ENCODE data around the gene ZCCHC4.
A peak's percentile ranks its signal among the peaks of the same experiment; 100 is the strongest.

Gene ZCCHC4, protein sequence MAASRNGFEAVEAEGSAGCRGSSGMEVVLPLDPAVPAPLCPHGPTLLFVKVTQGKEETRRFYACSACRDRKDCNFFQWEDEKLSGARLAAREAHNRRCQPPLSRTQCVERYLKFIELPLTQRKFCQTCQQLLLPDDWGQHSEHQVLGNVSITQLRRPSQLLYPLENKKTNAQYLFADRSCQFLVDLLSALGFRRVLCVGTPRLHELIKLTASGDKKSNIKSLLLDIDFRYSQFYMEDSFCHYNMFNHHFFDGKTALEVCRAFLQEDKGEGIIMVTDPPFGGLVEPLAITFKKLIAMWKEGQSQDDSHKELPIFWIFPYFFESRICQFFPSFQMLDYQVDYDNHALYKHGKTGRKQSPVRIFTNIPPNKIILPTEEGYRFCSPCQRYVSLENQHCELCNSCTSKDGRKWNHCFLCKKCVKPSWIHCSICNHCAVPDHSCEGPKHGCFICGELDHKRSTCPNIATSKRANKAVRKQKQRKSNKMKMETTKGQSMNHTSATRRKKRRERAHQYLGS

DNA sequence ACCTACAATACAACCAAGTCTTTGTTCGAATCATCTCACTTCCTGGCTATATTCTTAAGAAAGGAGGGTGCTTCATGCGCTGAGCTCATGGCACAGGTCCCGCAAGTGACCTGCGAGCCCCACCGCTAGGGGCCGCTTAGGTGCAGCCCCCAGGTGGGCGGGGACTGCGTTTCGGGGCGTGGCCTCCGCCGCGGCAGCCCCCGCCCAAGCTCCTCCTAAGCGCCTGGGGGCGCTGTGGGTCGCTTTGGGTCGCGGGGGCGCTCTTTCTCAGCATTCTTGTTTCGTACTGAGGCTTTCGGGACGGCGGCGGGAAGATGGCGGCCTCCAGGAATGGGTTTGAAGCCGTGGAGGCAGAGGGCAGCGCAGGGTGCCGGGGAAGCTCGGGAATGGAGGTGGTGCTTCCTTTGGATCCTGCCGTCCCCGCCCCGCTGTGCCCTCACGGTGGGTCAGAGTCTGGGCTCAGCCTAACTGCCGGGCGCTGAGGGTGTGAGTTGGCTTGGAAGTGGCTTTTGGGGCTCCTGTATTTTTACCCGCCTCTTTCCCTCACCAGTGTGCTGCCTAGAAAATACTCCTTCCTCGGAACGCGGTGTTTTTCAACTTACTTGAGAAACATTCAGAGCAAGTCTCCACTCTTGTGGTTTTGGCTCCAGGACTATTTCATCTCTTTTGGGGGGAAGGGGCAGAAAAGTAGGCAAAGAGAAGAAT is at the start of gene ZCCHC4:
Gene ZCCHC4, plus strand, starts transcription at position 279 of the 705 bp plus-strand sequence. Its CDS starts 36 bp downstream, at position 315.
- peak; percentile 79 to 80 for DNase-seq (ENCODE audit: low read depth in 2 of 2)

DNA sequence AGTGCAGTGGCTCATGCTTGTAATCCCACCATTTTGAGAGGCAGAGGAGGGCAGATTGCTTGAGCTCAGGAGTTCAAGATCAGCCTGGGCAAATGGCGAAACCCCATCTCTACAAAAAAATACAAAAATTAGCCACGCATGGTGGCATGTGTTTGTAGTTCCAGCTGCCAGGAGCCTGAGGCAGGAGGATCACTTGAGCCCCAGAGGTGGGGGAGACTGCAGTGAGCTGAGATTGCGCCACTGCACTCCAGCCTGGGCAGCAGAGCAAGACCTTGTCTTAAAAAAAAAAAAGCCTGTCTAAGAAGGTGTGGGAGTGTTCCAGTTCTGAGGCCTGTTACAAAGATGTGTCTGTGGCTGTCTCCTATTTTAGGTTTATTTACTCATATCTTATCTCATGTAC is 40.7 kb upstream of the ZCCHC4 start:
- DNase-seq (ENCODE audit: low read depth in 2 of 2), result no peak

DNA sequence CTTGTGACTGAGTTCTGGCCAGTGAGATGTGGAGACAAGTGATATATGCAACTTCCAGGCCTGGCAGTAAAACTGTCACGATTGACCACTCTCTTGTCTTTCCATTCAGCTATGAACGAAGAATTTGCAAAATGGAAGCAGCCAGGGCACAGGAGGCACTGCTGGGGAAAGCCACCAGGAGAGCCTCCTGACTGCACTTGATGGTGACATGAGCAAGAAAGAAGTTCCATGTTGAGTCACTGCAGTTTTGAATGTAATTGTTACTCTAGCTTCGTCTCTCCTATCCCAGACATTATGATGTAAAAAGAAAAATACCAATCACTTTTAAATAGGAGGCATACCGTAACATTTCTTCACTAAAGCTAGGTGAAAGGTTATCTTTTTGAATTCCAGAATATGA is 32.4 kb upstream of the ZCCHC4 start:
- DNase-seq (ENCODE audit: low read depth in 2 of 2), result no peak

DNA sequence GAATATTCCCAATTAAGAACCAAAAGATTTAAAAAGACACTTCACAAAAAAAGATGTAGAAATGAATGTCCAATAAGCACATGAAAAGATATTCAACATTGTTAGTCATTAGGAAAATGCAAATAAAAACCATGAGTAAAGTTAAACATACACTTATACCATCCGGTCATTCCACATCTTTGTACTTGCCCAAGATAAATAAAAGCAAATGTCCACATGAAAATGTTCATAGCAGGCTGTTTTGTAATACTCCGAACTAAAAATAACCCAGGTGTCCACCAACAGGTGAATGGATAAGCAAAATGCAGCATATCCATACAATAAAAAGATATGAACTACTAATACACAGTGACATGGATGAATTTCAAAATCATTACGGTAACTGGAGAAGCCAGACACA is 28.6 kb upstream of the ZCCHC4 start:
- no peak for DNase-seq (ENCODE audit: low read depth in 2 of 2)

DNA sequence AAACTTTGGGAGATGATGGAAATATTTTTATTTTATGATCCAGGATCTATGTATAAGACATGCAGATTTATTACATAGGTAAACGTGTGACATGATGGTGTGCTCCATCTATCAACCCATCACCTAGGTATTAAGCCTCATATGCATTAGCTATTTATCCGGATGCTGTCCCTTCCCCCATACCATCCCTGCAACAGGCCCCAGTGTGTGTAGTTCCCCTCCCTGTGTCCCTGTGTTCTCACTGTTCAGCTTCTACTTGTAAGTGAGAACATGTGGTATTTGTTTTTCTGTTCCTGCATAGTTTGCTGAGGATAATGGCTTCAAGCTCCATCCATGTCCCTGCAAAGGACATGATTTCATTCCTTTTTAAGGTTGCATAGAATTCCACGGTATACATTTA is 28.1 kb upstream of the ZCCHC4 start:
- no peak for DNase-seq (ENCODE audit: low read depth in 2 of 2)

DNA sequence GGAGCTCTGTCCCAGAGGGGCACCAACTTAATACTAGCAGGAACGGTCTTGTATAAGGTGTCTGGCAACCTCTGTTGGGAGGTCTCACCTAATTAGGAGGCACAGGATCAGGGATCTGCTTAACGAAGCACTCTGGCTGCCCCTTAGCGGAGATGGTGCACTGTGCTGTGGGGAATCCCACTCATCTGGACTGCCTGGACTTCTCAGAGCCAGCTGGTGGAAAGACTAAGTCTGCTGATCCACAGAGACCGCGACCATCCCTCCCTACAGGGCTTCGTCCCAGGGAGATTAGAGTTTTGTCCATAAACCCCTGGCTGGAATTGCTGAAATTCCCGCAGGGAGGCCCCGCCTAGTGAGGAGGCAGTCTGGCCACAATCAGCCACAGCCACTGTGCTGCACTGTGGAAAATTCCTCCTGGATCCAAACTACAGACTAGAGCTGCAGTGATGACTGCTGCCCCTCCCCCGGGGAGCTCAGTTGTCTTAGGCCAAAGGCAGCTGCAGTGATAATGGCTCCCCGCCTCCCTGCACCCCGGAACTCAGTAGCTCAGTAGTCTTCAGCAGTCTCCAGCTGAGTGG is 22.0 kb upstream of the ZCCHC4 start:
- DNase-seq (ENCODE audit: low read depth in 2 of 2), result no peak

DNA sequence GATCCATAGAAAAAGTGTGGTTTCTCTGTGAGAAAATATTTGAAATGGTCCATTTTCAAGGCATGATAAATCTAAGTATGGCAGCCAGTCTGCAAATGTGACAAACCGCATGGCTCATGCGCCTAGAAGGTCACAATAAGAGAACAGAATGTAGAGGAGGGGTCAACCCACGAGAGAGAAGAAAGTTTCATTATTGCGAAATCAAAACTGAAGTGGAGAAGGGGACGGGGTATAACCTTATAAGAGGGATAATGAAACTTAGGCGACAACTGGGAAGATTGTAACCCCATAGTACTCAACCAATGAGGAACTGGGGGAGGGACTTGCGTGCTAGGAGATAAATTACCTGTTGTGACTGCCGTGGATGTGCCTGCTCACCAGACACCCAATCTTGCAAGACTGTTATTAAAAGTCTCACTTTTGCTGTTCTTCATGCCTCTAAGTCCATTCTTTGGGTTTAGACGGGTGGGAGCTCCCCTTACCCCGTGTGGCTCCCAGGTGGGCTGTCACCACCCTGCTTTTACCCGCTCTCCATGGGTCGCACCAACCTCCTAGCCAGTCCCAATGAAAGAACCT is 21.3 kb upstream of the ZCCHC4 start:
- DNase-seq (ENCODE audit: low read depth in 2 of 2), result no peak

DNA sequence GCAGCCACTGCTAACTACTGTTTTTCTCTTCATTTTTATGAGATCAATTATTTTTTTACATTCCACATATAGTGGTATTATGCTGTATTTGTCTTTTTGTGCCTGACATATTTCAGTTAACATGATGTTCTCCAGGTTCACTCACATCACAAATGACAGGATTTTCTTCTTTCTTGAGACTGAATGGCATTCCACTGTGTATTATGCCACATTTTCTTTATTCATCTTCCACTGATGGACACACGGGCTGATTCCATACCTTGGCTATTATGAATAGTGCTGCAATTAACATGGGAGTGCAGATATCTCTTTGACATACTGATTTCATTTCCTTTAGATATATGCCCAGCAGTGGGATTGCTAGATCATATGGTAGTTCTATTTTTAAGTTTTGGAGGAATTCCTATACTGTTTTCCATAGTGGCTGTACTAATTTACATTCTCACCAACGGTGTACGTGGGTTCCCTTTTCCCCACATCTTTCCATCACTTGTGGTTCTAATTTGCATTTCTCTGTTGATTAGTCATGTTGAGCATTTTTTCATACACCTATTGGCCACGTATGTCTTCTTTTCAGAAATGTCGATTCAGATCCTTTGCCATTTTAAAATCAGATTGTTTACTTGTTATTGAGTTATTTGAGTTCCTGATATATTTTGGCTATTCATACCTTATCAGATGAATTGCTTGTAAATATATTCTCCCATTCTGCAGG is 14.9 kb upstream of the ZCCHC4 start:
- no peak for DNase-seq (ENCODE audit: low read depth in 2 of 2)

DNA sequence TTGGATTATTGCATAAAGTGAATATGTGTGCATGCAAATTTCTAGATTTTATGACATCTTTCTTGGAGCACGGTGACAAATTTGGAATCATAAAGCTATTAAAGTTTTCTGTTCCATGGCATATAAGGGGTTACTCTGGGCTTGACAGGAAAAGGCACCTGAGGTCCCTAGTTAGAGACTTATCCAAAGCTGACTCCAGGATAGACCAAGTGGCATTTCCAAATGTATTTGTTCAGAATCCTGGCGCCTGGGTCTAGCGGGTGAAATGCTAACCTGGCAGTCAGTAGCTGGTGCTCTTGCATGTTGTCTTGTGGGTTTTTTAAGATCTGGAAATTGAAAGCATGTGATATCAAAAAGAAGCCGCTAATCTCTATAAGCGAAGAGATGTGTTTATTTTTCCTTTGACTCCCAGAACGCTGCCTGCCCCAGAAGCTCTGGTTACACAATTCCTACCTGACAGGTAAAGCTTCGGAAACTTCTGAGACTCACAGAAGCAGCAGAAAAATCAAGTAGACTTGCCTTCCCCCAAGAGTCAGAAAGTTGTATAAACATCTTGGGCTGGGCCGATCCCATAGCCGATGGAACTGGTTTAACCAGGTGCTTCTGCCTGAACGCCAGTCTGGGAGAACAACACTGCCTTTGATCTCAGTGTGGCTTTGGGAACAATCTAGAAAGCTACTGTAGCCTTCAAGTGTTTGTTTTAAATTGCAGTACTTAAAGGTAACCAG is 12.9 kb upstream of the ZCCHC4 start:
- no peak for DNase-seq (ENCODE audit: low read depth in 2 of 2)

DNA sequence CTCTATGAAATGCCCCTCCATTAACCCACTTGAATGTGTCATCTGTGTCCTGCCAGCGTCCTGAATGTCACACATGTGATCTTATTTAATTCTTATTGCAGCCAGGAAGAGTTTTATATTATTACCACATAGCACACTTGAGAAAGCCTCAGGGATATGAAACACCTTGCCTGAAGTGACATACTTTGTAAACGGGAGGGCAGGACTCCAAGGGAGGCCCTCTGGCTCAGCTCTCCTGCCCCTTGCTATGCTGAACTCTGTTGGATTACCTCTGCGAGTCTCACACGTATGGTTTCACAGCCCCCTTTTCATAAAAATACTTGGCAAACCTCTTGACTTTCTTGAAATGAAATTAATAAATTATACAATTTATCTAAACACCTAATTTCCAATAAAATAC is 11.1 kb upstream of the ZCCHC4 start:
- no peak for DNase-seq (ENCODE audit: low read depth in 2 of 2)

DNA sequence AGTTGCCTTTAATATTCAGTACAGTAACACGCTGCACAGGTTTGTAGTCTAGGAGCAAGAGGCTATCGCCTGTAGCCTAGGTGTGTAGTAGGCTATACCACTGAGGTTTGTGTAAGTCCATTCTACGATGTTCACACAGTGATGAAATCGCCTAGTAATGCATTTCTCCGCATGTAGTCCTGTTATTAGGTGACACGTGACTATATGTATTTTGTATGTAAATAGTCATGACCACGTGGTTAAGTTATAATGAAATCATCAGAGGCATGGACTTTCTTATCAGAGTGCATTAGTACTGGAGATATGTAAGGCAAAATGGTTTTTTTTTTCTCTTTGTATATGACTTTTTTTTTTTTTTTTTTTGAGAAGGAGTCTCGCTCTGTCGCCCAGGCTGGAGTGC is 9.9 kb upstream of the ZCCHC4 start:
- DNase-seq (ENCODE audit: low read depth in 2 of 2), result no peak

DNA sequence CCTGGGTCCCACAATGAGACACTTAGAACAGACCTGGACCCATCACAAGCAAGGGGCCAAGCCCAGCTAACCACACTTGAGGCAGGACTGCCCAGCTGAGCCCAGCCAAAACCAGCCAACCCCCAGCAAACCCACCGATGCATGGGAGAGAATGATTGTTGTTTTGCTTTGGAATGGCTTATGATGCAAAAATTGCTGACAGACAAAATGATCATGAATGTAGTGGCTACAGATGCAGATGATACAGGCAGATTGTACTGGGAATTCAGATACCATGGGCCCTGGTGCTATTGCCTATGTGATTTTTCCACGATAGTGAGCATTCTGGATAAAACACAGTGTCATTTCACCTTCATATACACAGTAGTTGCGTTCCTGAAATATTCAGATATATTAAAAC is 9.0 kb upstream of the ZCCHC4 start:
- no peak for DNase-seq (ENCODE audit: low read depth in 2 of 2)

DNA sequence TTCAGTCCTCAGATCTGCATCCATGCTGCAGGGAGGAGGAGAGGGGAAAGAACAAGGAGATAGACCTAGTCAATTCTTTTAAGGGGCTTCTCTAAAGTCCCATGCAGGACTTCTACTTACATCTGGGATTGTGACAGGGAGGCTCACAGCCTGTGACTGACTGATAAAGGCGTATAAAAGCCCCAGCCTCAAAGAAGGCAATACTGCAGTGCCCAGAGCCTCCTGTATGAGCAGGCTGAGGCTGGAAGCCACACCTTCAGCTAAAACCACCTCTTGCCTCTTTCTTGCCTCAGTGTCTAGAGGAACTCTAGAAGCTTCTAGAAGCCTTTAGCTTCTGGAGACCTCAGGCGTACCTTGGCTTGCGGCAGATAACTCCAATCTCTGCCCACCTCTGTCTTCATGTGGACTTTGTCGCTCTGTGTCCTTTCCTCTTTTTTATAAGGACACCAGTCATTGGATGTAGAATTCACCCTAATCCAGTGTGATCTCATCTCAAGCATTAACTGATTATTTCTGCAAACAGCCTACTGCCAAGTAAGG is 6.0 kb upstream of the ZCCHC4 start:
- no peak for DNase-seq (ENCODE audit: low read depth in 2 of 2)

DNA sequence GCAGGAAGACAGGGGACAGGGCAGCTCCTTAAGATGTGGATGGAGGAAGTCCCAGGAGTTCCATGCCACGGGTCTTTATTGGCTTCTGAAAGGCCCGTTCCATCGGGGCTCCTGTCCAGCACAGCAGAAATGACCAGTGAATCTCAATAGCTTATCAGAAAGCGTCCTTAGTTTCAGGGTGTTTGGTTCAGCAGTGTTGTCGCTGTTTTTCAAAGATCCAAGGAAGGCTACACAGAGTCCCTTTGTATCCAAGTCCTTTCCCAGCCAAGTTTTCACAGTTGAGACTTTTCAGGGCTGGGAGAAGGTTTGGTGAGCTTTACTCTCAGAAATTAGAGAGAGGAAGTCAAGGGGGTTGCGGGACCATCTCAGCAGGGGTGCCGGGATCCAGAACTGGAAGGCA is 5.0 kb upstream of the ZCCHC4 start:
- DNase-seq (ENCODE audit: low read depth in 2 of 2), result no peak

DNA sequence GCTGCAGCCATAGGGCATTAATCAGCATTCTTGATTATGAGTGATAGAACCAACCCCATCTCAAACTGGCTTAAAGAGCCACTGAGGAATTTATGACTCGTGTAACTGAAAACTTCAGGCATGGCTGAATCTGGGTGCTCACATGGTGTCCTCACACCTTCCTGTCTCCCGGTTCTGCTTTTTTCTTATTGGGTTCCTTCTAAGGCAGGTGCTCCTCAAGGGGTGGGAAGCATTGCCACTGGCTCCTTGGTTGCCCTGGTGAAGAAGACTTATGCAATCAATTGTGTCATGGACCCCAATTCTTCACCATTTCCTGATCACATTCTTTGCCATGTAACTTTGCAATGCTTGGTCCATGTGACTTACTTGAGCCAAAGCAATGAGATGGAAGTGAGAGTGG is 4.3 kb upstream of the ZCCHC4 start:
- no peak for DNase-seq (ENCODE audit: low read depth in 2 of 2)

DNA sequence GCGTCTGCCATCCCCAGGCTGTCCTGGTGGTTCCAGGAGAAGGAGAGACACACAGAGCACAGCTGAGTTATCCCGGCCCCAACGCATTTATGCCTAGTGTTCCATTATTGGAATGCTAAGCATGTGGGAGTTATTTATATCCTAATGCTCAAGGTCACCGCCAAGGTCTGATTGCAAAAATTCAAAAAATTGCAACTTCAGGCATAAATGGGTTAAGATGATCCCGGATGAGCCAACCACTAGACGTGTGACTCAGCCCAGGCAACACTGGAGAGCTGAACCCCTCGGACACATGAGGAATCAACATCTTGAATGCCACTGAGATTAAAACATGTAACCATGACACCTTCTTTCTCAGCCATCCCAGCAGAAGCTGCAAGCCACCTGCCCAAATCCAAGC is 3.8 kb upstream of the ZCCHC4 start:
- DNase-seq (ENCODE audit: low read depth in 2 of 2), result no peak

DNA sequence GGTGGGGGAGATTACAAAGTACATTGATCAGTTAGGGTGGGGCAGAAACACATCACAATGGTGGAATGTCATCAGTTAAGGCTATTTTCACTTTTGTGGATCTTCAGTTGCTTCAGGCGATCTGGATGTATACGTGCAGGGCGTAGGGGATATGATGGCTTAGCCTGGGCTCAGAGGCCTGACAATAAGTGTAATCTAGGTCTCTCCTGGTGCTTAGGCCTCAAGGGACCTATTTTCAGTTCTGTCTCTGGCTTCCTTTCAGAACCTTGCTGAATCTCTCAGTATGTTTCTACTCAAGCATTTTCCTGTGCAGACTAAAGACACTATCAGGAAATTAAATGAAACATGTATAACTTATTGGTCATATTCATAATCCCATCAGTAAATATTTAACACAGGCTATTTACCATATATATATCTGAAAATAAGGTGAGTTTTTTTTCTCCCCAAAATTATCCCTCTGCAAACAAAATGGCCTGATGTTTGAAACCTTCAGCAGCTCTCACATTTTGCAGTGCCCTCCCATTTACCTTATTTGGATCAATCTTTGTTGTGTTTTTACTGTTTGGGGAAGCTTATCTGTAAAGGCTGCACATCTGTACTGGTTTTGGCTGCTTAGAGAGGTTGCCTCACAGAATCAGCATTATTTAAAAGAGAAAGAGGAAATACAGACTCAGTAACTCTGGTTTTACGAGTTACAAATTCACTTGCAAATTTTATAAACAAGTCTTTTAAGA is 2.3 kb upstream of the ZCCHC4 start:
- DNase-seq (ENCODE audit: low read depth in 2 of 2), result no peak

DNA sequence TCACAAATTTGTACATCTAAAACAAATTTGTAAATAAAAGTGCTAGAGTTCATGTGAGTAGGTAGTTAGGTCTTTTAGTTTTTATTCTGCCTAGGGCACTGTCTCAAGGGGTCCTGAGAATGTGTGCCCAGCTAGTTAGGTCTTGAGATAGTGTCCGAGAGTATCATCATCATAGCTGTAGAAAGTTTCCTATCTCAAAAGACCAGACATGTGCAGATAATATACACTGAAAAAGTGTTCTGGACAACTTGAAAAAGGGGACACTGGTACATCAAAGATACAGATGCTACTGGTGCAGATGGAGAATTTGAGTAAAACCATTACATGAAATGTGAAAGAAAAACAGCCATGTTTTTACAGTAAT is 1.8 kb upstream of the ZCCHC4 start:
- no peak for DNase-seq (ENCODE audit: low read depth in 2 of 2)

DNA sequence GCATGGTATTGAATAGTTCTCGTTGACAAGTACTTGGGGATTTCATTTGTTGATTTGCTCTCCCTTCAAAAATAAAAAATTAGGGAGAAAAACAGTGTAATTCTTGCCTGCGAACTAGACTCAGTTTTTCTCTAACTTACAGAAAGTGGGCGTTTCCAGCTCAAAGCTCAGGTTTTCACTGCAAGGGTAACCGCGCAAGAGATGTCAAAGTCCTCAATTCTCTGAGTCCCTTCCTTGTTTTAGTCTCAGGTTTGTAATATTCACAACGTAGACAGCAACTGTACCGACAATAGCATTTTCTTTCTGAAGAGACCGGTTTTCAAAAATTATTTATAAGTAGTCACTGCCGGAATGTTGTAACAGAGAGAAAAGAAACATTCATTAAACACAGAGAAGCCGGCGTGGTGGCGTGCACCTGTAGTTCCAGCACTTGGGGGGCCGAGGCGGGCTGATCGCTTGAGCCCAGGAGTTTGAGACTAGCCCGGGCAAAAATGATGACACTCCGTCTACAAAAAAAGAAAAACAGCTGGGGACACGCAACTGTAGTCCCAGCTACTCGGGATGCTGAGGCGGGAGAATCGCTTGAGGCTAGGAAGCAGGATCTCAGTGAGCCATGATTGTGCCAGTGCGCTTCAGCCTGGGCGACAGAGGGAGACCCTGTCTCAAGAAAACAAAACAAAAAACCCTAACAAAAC is 774 bp downstream of the ZCCHC4 start:
- no peak for DNase-seq (ENCODE audit: low read depth in 2 of 2)

DNA sequence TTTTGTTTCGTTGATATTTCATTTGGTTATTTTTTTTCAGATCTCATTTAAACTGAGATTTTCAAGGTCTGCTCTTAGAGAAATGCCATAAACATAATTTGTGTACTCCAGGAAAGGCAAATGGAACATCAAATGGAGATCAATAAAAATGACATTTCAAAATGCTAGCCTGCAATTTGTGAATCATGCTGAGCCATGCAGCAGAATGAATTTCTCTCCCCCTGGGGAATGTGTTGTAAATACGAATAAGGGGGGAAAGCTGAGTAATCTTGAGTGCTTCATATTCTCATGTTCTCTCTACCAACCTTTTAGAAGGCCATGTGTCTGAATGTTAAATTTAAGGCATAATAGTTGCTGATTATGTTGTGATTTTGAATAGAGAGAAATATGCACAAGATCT is 7.8 kb downstream of the ZCCHC4 start:
- DNase-seq (ENCODE audit: low read depth in 2 of 2), result no peak
